ENCODE results near the gene TBCD. TPM values are rescaled to one million over a fixed set of nuclear protein-coding genes. Genes with fewer than 3 reads are reported as not detected.

The TBCD gene
- total RNA-seq, 1 experiment from 2014 or later, result 173 TPM

DNA sequence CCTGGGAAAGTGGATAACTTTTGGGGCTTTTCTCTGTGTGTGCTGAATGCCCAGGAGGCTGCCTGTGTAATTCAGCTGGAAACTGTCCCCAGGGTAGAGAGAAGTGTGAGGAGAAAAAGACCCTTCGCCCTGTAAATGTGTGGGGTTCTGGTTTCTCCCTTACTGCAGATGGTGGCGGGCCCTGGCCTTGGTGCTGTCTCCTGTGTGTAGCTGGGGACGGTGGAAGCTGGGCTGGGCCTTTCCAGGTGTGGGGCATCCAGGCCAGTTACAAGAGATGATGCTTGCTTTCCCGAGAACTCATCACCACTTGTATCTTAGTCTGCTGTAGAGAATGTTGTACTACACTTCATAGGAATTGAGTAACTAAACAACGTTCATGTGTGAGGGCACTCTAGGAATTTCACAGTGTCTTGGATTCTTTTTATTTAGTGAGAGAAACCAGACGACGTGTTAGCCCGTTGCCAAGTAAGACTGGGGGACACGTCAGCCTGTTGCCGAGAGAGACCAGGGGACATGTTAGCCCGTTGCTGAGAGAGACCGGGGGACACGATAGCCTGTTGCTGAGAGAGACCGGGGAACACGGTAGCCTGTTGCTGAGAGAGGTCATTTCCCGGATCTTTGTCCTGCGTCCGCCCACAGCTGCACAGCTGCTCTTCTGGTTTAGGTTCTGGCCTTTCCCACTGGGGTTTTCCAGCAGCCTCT lies 43.1 kb downstream of the TBCD start (continued):
- TF ChIP-seq ZNF671 (CRISPR knock-in tag; IDR thresholded peaks at IDR 0.05) (no peak), NFYB (CRISPR knock-in tag; conservative IDR thresholded peaks at IDR 0.05; ENCODE audit: low read depth) (no peak), GTF2I (CRISPR knock-in tag; conservative IDR thresholded peaks at IDR 0.05) (no peak), RELA (CRISPR knock-in tag; IDR thresholded peaks at IDR 0.05; ENCODE audit: borderline replicate concordance) (no peak), ZNF423 (CRISPR knock-in tag; IDR thresholded peaks at IDR 0.05) (no peak), NR1H2 (CRISPR knock-in tag; IDR thresholded peaks at IDR 0.05) (no peak)
- TF ChIP-seq, protein P1, sequence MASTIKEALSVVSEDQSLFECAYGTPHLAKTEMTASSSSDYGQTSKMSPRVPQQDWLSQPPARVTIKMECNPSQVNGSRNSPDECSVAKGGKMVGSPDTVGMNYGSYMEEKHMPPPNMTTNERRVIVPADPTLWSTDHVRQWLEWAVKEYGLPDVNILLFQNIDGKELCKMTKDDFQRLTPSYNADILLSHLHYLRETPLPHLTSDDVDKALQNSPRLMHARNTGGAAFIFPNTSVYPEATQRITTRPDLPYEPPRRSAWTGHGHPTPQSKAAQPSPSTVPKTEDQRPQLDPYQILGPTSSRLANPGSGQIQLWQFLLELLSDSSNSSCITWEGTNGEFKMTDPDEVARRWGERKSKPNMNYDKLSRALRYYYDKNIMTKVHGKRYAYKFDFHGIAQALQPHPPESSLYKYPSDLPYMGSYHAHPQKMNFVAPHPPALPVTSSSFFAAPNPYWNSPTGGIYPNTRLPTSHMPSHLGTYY (CRISPR knock-in tag; IDR thresholded peaks at IDR 0.05), result no peak

DNA sequence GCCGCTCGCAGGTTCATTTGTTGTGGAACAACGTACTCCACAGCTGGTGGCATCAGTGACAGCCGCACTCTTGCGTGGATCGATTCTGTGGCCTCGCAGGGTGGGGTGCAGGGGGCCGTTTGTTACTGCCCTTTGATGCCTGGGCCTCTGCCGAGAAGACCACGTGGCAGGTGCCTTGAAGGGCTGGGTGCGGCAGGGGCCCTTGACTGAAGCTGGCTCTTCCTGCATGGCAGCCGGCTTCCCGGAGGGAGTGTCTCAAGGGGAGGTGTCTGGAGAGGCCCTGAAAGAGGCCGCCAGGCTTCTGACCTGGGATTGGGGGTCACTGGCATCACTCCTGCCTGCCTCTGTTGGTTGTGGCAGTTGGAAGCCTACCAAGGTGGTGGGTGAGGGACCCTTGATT lies 43.8 kb downstream of the TBCD start:
- no peaks in the 10 kb centered on the region for H3K4me1 Mint-ChIP-seq
- DNase-seq (ENCODE audit: low spot score) (no peak), ATAC-seq (no peak)
- peak overlapping the region; percentile 19; the same call in 1 of the 2 replicates for H3K27ac Mint-ChIP-seq
- no peaks in the 10 kb centered on the region for H3K27me3 Mint-ChIP-seq (ENCODE audit: low read depth)
- ChIA-PET CTCF (interaction anchor here (1.8 kb wide), 1 partner anchor 14 kb away, joined by 6 read pairs; no protein-coding TSS in a partner anchor), POLR2A (no interaction called here)
- H3K36me3 Mint-ChIP-seq, result peaks cover 41% of the 10 kb centered on the region
- no peak overlapping the region for H3K4me3 Mint-ChIP-seq
- TF ChIP-seq SOX15 (CRISPR knock-in tag; IDR thresholded peaks at IDR 0.05) (no peak), JUN (CRISPR knock-in tag; IDR thresholded peaks at IDR 0.05) (no peak), TP53 (CRISPR knock-in tag; IDR thresholded peaks at IDR 0.05) (no peak), FOXP1 (CRISPR knock-in tag; IDR thresholded peaks at IDR 0.05; ENCODE audit: borderline replicate concordance) (no peak), GTF2I (CRISPR knock-in tag; conservative IDR thresholded peaks at IDR 0.05) (no peak), FOXJ3 (CRISPR knock-in tag; IDR thresholded peaks at IDR 0.05; ENCODE audit: borderline replicate concordance) (no peak), ZNF232 (CRISPR knock-in tag; IDR thresholded peaks at IDR 0.05) (no peak), CREM (CRISPR knock-in tag; IDR thresholded peaks at IDR 0.05) (no peak)
- TF ChIP-seq, protein P2, sequence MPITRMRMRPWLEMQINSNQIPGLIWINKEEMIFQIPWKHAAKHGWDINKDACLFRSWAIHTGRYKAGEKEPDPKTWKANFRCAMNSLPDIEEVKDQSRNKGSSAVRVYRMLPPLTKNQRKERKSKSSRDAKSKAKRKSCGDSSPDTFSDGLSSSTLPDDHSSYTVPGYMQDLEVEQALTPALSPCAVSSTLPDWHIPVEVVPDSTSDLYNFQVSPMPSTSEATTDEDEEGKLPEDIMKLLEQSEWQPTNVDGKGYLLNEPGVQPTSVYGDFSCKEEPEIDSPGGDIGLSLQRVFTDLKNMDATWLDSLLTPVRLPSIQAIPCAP (CRISPR knock-in tag; IDR thresholded peaks at IDR 0.05), result no peak
- TF ChIP-seq, protein P3, sequence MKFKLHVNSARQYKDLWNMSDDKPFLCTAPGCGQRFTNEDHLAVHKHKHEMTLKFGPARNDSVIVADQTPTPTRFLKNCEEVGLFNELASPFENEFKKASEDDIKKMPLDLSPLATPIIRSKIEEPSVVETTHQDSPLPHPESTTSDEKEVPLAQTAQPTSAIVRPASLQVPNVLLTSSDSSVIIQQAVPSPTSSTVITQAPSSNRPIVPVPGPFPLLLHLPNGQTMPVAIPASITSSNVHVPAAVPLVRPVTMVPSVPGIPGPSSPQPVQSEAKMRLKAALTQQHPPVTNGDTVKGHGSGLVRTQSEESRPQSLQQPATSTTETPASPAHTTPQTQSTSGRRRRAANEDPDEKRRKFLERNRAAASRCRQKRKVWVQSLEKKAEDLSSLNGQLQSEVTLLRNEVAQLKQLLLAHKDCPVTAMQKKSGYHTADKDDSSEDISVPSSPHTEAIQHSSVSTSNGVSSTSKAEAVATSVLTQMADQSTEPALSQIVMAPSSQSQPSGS (CRISPR knock-in tag; IDR thresholded peaks at IDR 0.05; ENCODE audit: borderline replicate concordance, low read depth), result no peak
- TF ChIP-seq, protein P4, sequence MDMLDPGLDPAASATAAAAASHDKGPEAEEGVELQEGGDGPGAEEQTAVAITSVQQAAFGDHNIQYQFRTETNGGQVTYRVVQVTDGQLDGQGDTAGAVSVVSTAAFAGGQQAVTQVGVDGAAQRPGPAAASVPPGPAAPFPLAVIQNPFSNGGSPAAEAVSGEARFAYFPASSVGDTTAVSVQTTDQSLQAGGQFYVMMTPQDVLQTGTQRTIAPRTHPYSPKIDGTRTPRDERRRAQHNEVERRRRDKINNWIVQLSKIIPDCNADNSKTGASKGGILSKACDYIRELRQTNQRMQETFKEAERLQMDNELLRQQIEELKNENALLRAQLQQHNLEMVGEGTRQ (CRISPR knock-in tag; IDR thresholded peaks at IDR 0.05), result no peak
- TF ChIP-seq, protein P5, sequence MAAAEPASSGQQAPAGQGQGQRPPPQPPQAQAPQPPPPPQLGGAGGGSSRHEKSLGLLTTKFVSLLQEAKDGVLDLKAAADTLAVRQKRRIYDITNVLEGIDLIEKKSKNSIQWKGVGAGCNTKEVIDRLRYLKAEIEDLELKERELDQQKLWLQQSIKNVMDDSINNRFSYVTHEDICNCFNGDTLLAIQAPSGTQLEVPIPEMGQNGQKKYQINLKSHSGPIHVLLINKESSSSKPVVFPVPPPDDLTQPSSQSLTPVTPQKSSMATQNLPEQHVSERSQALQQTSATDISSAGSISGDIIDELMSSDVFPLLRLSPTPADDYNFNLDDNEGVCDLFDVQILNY (CRISPR knock-in tag; IDR thresholded peaks at IDR 0.05), result no peak
- no peaks in the 10 kb centered on the region for H3K9me3 Mint-ChIP-seq

DNA sequence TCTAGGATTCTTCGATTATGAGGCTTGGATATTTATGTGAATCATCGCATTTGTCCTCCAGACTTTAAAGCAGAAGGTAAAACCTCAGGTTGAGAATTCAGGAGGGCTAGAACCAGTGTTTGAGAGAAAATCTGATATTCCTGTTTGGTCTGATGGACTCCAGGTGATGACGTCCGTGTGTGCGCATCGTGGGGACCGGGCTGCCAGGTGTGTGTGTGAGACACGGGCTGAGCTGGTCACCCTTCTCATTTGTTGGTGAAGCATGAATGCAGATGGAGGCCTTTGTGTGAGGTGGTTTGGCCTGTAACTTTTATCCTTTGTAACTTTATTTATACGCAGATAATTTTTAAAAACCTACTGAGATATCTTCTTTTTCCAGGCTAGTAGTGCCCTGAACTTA lies 45.2 kb downstream of the TBCD start:
- Mint-ChIP-seq H3K27me3 (ENCODE audit: low read depth) (no peaks in the 10 kb centered on the region), H3K36me3 (peaks cover 47% of the 10 kb centered on the region), H3K4me1 (no peaks in the 10 kb centered on the region), H3K27ac (no peak overlapping the region), H3K9me3 (no peaks in the 10 kb centered on the region), H3K4me3 (no peak overlapping the region)
- ATAC-seq (no peak), DNase-seq (ENCODE audit: low spot score) (no peak)
- ChIA-PET POLR2A (no interaction called here), CTCF (no interaction called here)
- TF ChIP-seq GABPB1 (CRISPR knock-in tag; IDR thresholded peaks at IDR 0.05), result no peak
- no peak for TF ChIP-seq CREM (CRISPR knock-in tag; IDR thresholded peaks at IDR 0.05)
- no peak for TF ChIP-seq NFATC4 (CRISPR knock-in tag; IDR thresholded peaks at IDR 0.05)
- no peak for TF ChIP-seq JUN (CRISPR knock-in tag; IDR thresholded peaks at IDR 0.05)
- TF ChIP-seq CREB1 (CRISPR knock-in tag; IDR thresholded peaks at IDR 0.05), result no peak
- TF ChIP-seq ZNF671 (CRISPR knock-in tag; IDR thresholded peaks at IDR 0.05), result no peak
- TF ChIP-seq GTF2I (CRISPR knock-in tag; conservative IDR thresholded peaks at IDR 0.05), result no peak
- TF ChIP-seq GRHL2 (CRISPR knock-in tag; IDR thresholded peaks at IDR 0.05; ENCODE audit: insufficient replicate concordance, severe bottlenecking), result no peak
- TF ChIP-seq, protein P6, sequence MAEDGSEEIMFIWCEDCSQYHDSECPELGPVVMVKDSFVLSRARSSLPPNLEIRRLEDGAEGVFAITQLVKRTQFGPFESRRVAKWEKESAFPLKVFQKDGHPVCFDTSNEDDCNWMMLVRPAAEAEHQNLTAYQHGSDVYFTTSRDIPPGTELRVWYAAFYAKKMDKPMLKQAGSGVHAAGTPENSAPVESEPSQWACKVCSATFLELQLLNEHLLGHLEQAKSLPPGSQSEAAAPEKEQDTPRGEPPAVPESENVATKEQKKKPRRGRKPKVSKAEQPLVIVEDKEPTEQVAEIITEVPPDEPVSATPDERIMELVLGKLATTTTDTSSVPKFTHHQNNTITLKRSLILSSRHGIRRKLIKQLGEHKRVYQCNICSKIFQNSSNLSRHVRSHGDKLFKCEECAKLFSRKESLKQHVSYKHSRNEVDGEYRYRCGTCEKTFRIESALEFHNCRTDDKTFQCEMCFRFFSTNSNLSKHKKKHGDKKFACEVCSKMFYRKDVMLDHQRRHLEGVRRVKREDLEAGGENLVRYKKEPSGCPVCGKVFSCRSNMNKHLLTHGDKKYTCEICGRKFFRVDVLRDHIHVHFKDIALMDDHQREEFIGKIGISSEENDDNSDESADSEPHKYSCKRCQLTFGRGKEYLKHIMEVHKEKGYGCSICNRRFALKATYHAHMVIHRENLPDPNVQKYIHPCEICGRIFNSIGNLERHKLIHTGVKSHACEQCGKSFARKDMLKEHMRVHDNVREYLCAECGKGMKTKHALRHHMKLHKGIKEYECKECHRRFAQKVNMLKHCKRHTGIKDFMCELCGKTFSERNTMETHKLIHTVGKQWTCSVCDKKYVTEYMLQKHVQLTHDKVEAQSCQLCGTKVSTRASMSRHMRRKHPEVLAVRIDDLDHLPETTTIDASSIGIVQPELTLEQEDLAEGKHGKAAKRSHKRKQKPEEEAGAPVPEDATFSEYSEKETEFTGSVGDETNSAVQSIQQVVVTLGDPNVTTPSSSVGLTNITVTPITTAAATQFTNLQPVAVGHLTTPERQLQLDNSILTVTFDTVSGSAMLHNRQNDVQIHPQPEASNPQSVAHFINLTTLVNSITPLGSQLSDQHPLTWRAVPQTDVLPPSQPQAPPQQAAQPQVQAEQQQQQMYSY (CRISPR knock-in tag; IDR thresholded peaks at IDR 0.05), result no peak
